HG02973 (cell line): ENCODE data around the gene RNF224.
"Not testable (repeated sequence)": the region's sequence is repeated elsewhere in the genome, so short reads cannot be mapped to it uniquely, and the experiment has no call there.

Experiments
- ATAC-seq: cut with Tn5 transposase; IDR thresholded peaks from one replicate; pipeline ENCODE4 v1.9.1; 2021; ENCODE audit warnings: moderate library complexity; ENCODE audit not compliant: unreplicated experiment

RNF224 gene

GRCh38 chr9:137236936-137237421 lies 9.7 kb downstream of the RNF224 start:
- ATAC-seq: no peak

DNA sequence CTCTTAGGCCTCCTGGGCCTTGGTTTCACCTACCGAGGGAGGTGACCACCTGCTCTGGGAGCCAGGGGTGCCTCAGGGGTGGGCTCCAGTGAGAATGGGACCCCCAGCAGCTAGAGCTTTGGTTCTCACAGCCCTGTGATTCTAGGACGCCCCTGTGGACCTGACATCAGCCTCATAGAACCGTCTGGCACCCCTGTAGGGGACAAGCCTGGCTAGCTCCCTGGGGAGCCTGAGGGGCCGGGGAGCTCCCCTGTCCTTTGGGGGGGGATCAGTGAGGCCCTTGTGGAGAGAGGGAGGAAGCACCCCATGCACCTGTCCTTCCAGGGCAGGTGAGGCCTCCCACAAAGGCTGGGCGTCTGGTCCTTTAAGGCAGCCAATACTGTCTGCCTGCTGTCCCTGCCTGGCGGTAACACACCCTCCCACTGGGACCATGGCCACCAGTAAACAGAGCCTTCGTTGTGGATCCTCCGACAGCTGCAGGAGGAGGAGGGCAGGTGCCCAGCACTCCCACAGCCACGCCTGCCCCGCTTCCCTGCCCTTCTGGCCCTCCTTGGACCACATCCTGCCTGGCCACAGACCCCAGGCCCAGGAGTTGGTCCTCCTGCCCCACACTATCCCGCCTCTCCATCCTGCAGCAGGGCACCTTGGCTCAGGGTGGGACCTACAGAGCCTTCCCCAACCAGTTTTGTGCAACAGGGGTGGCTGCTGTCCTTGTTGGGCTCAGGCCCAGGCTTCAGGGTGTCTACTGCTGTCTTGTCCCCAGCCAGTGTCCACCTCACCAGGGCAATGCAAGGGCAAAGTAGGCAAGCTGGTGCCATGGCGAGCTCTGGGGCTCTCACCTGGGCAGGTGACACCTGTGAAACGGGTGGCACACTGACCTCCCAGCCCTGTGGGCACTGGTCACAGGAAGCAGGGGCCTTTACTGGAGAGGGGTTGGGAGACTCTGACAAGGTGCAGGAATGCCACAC lies 10.7 kb downstream of the RNF224 start:
- ATAC-seq: no peak

GRCh38 chr9:137239541-137240200 lies 12.4 kb downstream of the RNF224 start:
- not testable (repeated sequence) for ATAC-seq

GRCh38 chr9:137240318-137240840 lies 13.1 kb downstream of the RNF224 start:
- ATAC-seq: peak; percentile 18

GRCh38 chr9:137240841-137241489 lies 13.7 kb downstream of the RNF224 start, which contains the start of gene TUBB4B:
Gene TUBB4B (plus strand): TSS chr9:137241287. CDS start chr9:137241361, 74 bp downstream.
- peak; percentile 59 for ATAC-seq

GRCh38 chr9:137241490-137242268 lies 14.4 kb downstream of the RNF224 start:
- peak; percentile 5 for ATAC-seq

- ATAC-seq: no peak
Observed at GRCh38 chr9:137242269-137243203, 15.2 kb downstream of the RNF224 start.

DNA sequence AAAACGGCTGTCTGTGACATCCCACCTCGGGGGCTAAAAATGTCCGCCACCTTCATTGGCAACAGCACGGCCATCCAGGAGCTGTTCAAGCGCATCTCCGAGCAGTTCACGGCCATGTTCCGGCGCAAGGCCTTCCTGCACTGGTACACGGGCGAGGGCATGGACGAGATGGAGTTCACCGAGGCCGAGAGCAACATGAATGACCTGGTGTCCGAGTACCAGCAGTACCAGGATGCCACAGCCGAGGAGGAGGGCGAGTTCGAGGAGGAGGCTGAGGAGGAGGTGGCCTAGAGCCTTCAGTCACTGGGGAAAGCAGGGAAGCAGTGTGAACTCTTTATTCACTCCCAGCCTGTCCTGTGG lies 15.9 kb downstream of the RNF224 start:
- not testable (repeated sequence) for ATAC-seq

DNA sequence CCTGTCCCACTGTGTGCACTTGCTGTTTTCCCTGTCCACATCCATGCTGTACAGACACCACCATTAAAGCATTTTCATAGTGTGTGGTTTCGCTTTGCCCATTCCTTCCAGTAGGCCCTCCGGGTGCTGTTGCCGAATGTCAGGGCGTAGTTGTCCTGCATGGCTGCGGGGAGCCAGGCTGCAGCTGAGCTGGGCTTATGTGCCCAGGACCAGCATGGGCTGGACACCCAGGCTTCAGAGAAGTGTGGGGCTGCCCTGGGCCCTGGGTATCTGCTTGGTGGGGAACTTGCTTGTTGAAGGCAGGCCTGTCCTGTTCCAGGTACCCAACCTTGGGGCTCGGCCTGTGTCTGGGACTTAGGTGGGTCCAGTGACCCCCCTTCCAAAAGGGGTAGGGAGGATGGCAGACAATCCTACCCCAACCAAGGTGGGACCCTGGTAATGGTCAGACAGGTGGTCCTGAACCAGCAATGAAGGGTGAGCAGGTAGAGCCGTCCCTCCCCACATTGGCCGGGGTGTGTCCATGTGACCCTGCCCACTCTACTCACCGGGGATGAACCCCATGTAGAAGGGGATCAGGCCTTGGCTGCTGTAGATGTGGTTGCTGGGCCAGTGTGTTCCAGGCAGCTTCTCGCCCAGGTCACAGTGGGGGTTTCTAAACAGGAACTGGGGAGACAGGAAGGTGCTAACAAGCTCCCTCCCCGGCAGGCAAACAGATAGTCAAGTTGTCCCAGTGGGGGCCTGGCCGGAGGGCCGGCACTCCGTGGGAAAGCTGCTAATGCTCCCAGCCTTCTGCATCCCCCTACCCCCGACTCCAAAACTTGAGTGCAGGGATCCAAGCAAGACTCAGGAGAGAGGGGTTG lies 16.6 kb downstream of the RNF224 start:
- ATAC-seq: no peak

- ATAC-seq: no peak
Observed at GRCh38 chr9:137244486-137245449, 17.5 kb downstream of the RNF224 start.

GRCh38 chr9:137245450-137246421 lies 18.4 kb downstream of the RNF224 start:
- no peak for ATAC-seq

- ATAC-seq: no peak
Observed at GRCh38 chr9:137247135-137247915, 20.0 kb downstream of the RNF224 start.

GRCh38 chr9:137247916-137248175 lies 20.5 kb downstream of the RNF224 start:
- no peak for ATAC-seq

- ATAC-seq: no peak
Observed at GRCh38 chr9:137250329-137251193, 23.3 kb downstream of the RNF224 start.

DNA sequence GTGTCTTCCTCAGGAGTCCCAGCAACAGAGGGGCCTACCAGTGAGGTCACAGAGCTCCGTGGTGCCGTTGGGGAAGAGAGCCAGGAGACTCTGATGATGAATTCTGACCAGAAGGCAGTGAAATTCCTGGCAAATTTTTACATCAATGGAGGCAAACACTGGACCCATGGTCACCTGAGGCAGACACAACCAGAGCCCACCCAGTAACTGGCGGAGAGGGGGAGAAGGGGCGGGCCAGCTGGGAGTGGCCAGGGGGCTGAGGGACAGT lies 23.8 kb downstream of the RNF224 start, which contains the start of gene STPG3:
Gene STPG3, plus strand, starts transcription at position 93 of the 268 bp plus-strand sequence. Its CDS starts 1 bp downstream, at position 94.
- ATAC-seq: no peak
